Type B pancreatic cell (in vitro differentiated cells): ENCODE data around the gene SMC6. TPM values are rescaled to one million over a fixed set of nuclear protein-coding genes. Genes with fewer than 3 reads are reported as not detected.

Source experiments
- DNase-seq: peaks from one replicate; pipeline ENCODE4 v3.0.0; 2021; ENCODE audit warnings: mixed read lengths; ENCODE audit not compliant: unreplicated experiment; ENCODE audit errors: extremely low spot score
- H3K27ac Mint-ChIP-seq: 2 replicates; pipeline ENCODE4 v1.8.0; 2021; ENCODE audit warnings: mild to moderate bottlenecking, mixed read lengths
- H3K27me3 Mint-ChIP-seq: 2 replicates; pipeline ENCODE4 v1.8.0; 2021; ENCODE audit warnings: mixed read lengths
- H3K36me3 Mint-ChIP-seq: 2 replicates; pipeline ENCODE4 v1.8.0; 2021; ENCODE audit warnings: mixed read lengths
- H3K4me1 Mint-ChIP-seq: one replicate; pipeline ENCODE4 v1.8.0; 2021; ENCODE audit warnings: mixed read lengths; ENCODE audit not compliant: unreplicated experiment
- H3K4me3 Mint-ChIP-seq: 2 replicates; pipeline ENCODE4 v1.8.0; 2021; ENCODE audit warnings: mild to moderate bottlenecking, mixed read lengths
- H3K9me3 Mint-ChIP-seq: 2 replicates; pipeline ENCODE4 v1.8.0; 2021; ENCODE audit warnings: mixed read lengths
- CTCF ChIP-seq: fragments of 200-600 bp; sonication (generic); conservative IDR thresholded peaks from 2 replicates; pipeline ENCODE4 v1.5.0; 2021; ENCODE audit warnings: antibody characterized with exemption, mild to moderate bottlenecking
- total RNA-seq: library from RNA; stranded (reverse); gene quantifications from 2 replicates; pipeline ENCODE4 v1.2.1, GENCODE V29; 2021; ENCODE audit warnings: low replicate concordance

Gene SMC6
- total RNA-seq, 1 donor from 2014 or later, result 30.5 TPM

GRCh38 chr2:17636257-17636656, 117.4 kb downstream of the SMC6 start:
- DNase-seq, result no peak
- Mint-ChIP-seq H3K27ac (no peak overlapping the region), H3K27me3 (no peaks in the 10 kb centered on the region), H3K4me1 (no peaks in the 10 kb centered on the region), H3K9me3 (no peaks in the 10 kb centered on the region), H3K4me3 (no peak overlapping the region), H3K36me3 (no peaks in the 10 kb centered on the region)
- TF ChIP-seq CTCF, result no peak

GRCh38 chr2:17634997-17635396, 118.6 kb downstream of the SMC6 start:
- no peaks in the 10 kb centered on the region for H3K4me1 Mint-ChIP-seq
- H3K4me3 Mint-ChIP-seq, result no peak overlapping the region
- TF ChIP-seq CTCF, result no peak
- no peaks in the 10 kb centered on the region for H3K36me3 Mint-ChIP-seq
- H3K27ac Mint-ChIP-seq, result no peak overlapping the region
- H3K27me3 Mint-ChIP-seq, result no peaks in the 10 kb centered on the region
- DNase-seq, result no peak
- H3K9me3 Mint-ChIP-seq, result no peaks in the 10 kb centered on the region

GRCh38 chr2:17630089-17630488, 123.5 kb downstream of the SMC6 start:
- Mint-ChIP-seq H3K27me3 (no peaks in the 10 kb centered on the region), H3K36me3 (no peaks in the 10 kb centered on the region), H3K27ac (no peak overlapping the region), H3K4me1 (no peaks in the 10 kb centered on the region), H3K9me3 (peaks cover 4% of the 10 kb centered on the region), H3K4me3 (no peak overlapping the region)
- no peak for TF ChIP-seq CTCF
- no peak for DNase-seq

- no peak for DNase-seq
- no peaks in the 10 kb centered on the region for H3K36me3 Mint-ChIP-seq
- TF ChIP-seq CTCF, result no peak
- H3K27ac Mint-ChIP-seq, result no peak overlapping the region
- peaks cover 6% of the 10 kb centered on the region for H3K9me3 Mint-ChIP-seq
- no peaks in the 10 kb centered on the region for H3K4me1 Mint-ChIP-seq
- no peaks in the 10 kb centered on the region for H3K27me3 Mint-ChIP-seq
- no peak overlapping the region for H3K4me3 Mint-ChIP-seq
Observed at GRCh38 chr2:17628349-17629261, 125.0 kb downstream of the SMC6 start.

GRCh38 chr2:17627434-17627833, 126.2 kb downstream of the SMC6 start:
- H3K9me3 Mint-ChIP-seq, result peaks cover 6% of the 10 kb centered on the region
- H3K27ac Mint-ChIP-seq, result no peak overlapping the region
- no peak overlapping the region for H3K4me3 Mint-ChIP-seq
- H3K4me1 Mint-ChIP-seq, result no peaks in the 10 kb centered on the region
- H3K27me3 Mint-ChIP-seq, result no peaks in the 10 kb centered on the region
- no peak for DNase-seq
- TF ChIP-seq CTCF, result no peak
- no peaks in the 10 kb centered on the region for H3K36me3 Mint-ChIP-seq
